WERI-Rb-1 (cell line): ENCODE measurements around the gene ING4.

Experiments used
- DNase-seq: peaks from one replicate; pipeline ENCODE4 v3.0.0-alpha.2; 2020
- H3K27ac ChIP-seq: fragments of 250-450 bp; sonication (Bioruptor Pico); 2 replicates; pipeline ENCODE4 v1.5.1; 2020; ENCODE audit warnings: mild to moderate bottlenecking, moderate library complexity
- H3K27me3 ChIP-seq: fragments of 250-450 bp; sonication (Bioruptor Pico); 2 replicates; pipeline ENCODE4 v1.5.1; 2021; ENCODE audit warnings: mild to moderate bottlenecking, low read depth, moderate library complexity; ENCODE audit not compliant: insufficient read depth, severe bottlenecking
- H3K36me3 ChIP-seq: fragments of 250-450 bp; sonication (Bioruptor Pico); 2 replicates; pipeline ENCODE4 v1.5.1; 2020; ENCODE audit warnings: mild to moderate bottlenecking, moderate library complexity
- H3K4me3 ChIP-seq: 2 replicates; pipeline ENCODE4 v1.5.1; 2011; ENCODE audit warnings: low read depth, mild to moderate bottlenecking, control low read depth, low read length
- H3K9me3 ChIP-seq: fragments of 250-450 bp; sonication (Bioruptor Pico); 2 replicates; pipeline ENCODE4 v1.5.1; 2021; ENCODE audit warnings: mild to moderate bottlenecking, moderate library complexity; ENCODE audit not compliant: severe bottlenecking
- TF ChIP-seq, protein P1 (sequence below): IDR thresholded peaks from 2 replicates; pipeline ENCODE4 v1.5.1; 2011; ENCODE audit warnings: low read depth, mild to moderate bottlenecking, control low read depth, inconsistent platforms, low read length

ING4 gene

DNA sequence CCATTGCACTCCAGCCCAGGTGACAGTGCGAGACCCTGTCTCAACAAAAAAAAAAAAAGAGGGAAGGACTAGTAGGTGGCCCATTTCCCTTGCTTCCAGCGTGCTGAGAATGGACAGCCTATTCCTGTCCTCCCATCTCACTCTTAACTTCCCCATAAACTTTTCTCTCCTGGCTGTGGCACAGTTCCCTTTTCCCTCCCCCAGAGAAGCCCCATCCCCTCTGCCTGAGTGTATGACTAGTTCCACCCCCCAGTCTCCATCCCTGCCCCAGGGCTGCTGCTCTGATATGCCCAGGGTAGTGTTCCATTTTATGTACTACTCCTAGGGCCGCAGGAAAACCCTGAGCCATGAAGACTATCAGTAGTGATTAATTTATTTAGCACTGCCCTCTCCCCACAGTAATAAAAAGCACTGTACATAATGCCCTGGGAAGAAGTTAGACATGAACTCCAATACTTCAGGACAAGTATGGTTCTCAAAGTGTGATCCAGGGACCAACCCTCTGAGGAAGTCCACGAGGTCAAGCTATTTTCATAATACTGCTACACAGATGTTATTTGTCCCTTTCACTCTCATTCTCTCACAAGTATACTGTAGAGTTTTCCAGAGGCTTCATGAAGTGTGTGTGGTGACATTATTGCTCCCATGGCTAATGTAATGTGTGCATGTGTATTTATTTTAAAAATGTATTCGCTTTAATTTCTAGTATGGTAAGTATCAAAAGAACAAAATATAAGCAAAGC lies 44.3 kb downstream of the ING4 start:
- no peak overlapping the region for H3K4me3 ChIP-seq
- DNase-seq = no peak
- H3K36me3 ChIP-seq = no peaks in the 10 kb centered on the region
- no peaks in the 10 kb centered on the region for H3K27me3 ChIP-seq
- TF ChIP-seq, protein P1, sequence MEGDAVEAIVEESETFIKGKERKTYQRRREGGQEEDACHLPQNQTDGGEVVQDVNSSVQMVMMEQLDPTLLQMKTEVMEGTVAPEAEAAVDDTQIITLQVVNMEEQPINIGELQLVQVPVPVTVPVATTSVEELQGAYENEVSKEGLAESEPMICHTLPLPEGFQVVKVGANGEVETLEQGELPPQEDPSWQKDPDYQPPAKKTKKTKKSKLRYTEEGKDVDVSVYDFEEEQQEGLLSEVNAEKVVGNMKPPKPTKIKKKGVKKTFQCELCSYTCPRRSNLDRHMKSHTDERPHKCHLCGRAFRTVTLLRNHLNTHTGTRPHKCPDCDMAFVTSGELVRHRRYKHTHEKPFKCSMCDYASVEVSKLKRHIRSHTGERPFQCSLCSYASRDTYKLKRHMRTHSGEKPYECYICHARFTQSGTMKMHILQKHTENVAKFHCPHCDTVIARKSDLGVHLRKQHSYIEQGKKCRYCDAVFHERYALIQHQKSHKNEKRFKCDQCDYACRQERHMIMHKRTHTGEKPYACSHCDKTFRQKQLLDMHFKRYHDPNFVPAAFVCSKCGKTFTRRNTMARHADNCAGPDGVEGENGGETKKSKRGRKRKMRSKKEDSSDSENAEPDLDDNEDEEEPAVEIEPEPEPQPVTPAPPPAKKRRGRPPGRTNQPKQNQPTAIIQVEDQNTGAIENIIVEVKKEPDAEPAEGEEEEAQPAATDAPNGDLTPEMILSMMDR = no peak
- no peaks in the 10 kb centered on the region for H3K9me3 ChIP-seq
- no peak overlapping the region for H3K27ac ChIP-seq

GRCh38 chr12:6615802-6616201 lies 47.1 kb downstream of the ING4 start:
- Histone ChIP-seq H3K36me3 (no peaks in the 10 kb centered on the region), H3K4me3 (no peak overlapping the region), H3K27me3 (no peaks in the 10 kb centered on the region), H3K9me3 (no peaks in the 10 kb centered on the region), H3K27ac (no peak overlapping the region)
- DNase-seq = no peak
- TF ChIP-seq, protein P1 = no peak

DNA sequence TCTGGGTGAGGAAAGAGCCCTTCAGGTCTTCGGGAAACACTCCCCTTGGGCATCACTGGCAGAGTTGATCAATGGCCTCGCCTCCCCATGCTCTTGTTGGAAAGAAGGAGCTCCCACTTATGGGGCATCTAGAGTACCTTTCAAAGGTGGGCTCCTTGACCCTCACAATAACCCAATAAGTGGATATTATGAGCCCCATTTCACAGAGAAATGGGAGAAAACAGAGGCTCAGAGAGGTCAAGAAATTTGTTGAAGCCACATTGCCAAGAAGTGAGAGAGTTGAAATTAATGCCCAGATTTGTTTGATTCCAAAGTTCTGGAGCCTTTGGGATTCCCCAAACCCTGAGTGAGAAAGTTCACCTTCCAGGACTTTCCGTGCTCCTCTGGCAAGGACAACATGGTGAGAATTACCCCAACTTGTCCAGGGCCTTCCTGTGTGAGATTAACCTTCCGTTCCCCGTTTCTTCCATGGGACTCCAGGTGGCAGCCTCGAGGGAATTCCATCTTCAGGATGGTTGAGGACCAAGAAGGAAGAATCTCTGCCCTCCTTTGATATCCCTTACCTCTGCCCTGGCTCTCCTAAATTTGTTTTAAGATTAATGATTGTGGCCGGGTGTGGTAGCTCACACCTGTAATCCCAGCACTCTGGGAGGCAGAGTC lies 48.3 kb downstream of the ING4 start:
- Histone ChIP-seq H3K27me3 (no peaks in the 10 kb centered on the region), H3K4me3 (no peak overlapping the region), H3K36me3 (no peaks in the 10 kb centered on the region), H3K9me3 (no peaks in the 10 kb centered on the region), H3K27ac (peak overlapping the region; percentile 90)
- TF ChIP-seq, protein P1 = peak; percentile 38; the same call in 1 of the 2 replicates
- no peak for DNase-seq

DNA sequence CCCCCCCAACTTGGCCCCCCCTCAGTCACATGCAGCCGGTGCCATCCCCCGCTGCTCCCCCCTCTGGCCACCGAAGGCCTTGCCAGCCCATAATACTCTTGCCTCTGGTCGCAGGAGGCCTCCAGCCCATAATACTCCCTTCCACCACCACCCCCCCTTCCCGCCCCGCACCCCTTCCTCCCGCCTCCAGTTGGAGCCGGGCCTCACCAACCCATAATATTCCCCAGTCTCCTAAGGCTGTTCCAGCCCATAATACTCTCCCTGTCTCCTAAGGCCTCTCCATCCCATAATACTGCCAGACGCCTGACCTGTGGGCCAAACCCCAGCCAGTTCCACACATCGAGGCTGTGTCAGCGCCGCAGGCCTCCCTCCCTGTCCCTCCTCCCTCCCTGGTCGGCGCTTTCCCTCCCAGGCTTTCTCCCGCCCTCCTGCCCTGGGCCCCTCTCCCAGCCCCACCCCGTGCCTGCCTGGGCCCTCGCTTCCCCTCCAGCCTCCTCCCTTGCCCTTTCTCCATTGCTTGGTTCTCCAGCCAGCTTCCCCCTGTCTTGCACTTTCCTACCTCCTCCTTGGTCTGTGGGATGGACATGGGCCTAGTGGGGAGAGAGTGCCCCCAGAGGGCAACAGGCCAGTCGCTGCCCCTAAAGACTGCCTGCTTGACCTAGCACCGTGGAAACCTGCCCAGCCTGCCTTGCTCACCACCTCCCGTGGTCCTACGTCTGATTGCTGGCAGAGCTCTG lies 49.0 kb downstream of the ING4 start:
- no peaks in the 10 kb centered on the region for H3K27me3 ChIP-seq
- peaks cover 3% of the 10 kb centered on the region for H3K9me3 ChIP-seq
- no peak overlapping the region for H3K4me3 ChIP-seq
- no peaks in the 10 kb centered on the region for H3K36me3 ChIP-seq
- H3K27ac ChIP-seq = peak overlapping the region; percentile 90
- TF ChIP-seq, protein P1 = peak; percentile 51; the same call in 1 of the 2 replicates
- peak; percentile 96 for DNase-seq

- no peaks in the 10 kb centered on the region for H3K36me3 ChIP-seq
- H3K27me3 ChIP-seq = no peaks in the 10 kb centered on the region
- H3K27ac ChIP-seq = peak overlapping the region; percentile 98
- TF ChIP-seq, protein P1 = no peak
- peak; percentile 95 for DNase-seq
- peaks cover 4% of the 10 kb centered on the region for H3K9me3 ChIP-seq
- peak overlapping the region; percentile 38 for H3K4me3 ChIP-seq
These were observed 49.7 kb downstream of the ING4 start for GRCh38 chr12:6613015-6613775.
